AG04450 (cell line): ENCODE measurements around the gene LRP2. TPM values are rescaled to one million over a fixed set of nuclear protein-coding genes. Genes with fewer than 3 reads are reported as not detected.

Experiments
- CTCF ChIA-PET: fragments of 300-600, 350-600 bp; formaldehyde crosslinking; extraction: SDS; loops from one replicate; lab custom pipeline; 2022; ENCODE audit warnings: antibody characterized with exemption, inconsistent platforms; lab: Charles Lee
- POLR2A ChIA-PET: fragments of 350-600 bp; formaldehyde crosslinking; extraction: SDS; loops from one replicate; lab custom pipeline; 2021; ENCODE audit warnings: antibody characterized with exemption, inconsistent platforms; lab: Yijun Ruan, JAX
- DNase-seq: peaks from one replicate; pipeline ENCODE4 v3.0.0-alpha.2; 2011; ENCODE audit warnings: low read depth, low spot score
- H3K27ac ChIP-seq: one replicate; pipeline ENCODE4 v1.5.1; 2012; ENCODE audit warnings: low read depth, low read length, control low read depth
- H3K27me3 ChIP-seq: one replicate; pipeline ENCODE4 v1.6.0; 2012; ENCODE audit warnings: low read length; ENCODE audit not compliant: control insufficient read depth, insufficient read depth
- H3K4me3 ChIP-seq: 2 replicates; pipeline ENCODE4 v1.5.1; 2011; ENCODE audit warnings: mild to moderate bottlenecking, low read depth, low read length, control low read depth
- H3K9me3 ChIP-seq: 2 replicates; pipeline ENCODE4 v1.5.1; 2012; ENCODE audit warnings: low read length; ENCODE audit not compliant: control insufficient read depth, insufficient read depth
- CTCF ChIP-seq: IDR thresholded peaks from 2 replicates; pipeline ENCODE4 v1.5.1; 2011; ENCODE audit warnings: low read depth, low read length, control low read depth, inconsistent platforms
- polyA plus RNA-seq: library from polyadenylated mRNA; depleted of rRNA; stranded (reverse); fragments of >200 nt; gene quantifications from 2 replicates; pipeline ENCODE4 v1.2.3, GENCODE V29; 2011

Gene LRP2
- polyA plus RNA-seq, 1 experiment: not detected

DNA sequence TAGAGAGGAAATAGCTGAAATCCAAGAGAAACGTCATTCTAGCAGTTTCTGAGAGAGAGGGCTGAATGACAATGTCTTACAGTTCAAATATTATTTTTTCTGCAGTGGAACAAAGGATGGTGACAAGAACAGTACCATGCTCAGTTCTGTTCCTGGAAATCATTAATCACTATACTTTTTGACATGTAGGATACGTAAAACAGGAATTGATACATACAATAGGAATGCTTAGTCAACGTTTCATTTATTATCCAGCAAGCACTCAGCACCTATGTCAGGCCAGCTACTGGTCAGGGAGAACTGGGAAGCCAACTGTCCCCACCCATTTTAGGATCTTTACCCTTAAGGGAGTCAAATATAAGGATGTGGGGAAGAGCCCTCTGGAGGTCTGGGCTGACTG, 178.3 kb downstream of the LRP2 start:
- CTCF ChIA-PET: no interaction called here
- POLR2A ChIA-PET: no interaction called here
- no peaks in the 10 kb centered on the region for H3K9me3 ChIP-seq
- no peak overlapping the region for H3K27ac ChIP-seq
- H3K27me3 ChIP-seq: no peaks in the 10 kb centered on the region
- TF ChIP-seq CTCF: no peak
- no peak overlapping the region for H3K4me3 ChIP-seq
- DNase-seq: no peak

GRCh38 chr2:169182573-169182972, 179.8 kb downstream of the LRP2 start:
- no peaks in the 10 kb centered on the region for H3K9me3 ChIP-seq
- ChIA-PET CTCF (no interaction called here), POLR2A (no interaction called here)
- H3K4me3 ChIP-seq: no peak overlapping the region
- H3K27me3 ChIP-seq: no peaks in the 10 kb centered on the region
- TF ChIP-seq CTCF: no peak
- H3K27ac ChIP-seq: no peak overlapping the region
- no peak for DNase-seq

DNA sequence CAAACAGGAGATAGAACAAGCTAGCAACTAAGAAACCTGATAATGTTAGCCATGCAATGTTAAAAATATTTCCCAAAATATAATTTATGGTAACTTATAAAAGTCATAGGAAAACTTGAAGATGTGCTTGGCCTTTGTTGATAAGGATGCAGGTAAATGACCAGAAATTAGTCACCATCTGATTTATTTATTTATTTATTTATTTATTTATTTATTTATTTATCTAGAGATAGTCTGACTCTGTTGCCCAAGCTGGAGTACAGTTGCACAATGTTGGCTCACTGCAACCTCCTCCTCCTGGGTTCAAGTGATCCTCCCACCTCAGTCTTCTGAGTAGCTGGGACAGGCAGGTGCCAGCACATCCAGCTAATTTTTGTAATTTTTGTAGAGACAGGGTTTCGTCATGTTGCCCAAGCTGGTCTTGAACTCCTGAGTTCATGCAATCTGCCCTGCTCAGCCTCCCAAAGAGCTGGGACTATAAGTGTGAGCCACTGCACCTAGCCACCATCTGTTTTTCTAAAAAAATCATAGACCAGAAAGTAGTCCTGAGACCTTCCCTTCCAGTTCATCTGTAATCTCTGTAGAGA, 183.4 kb downstream of the LRP2 start:
- TF ChIP-seq CTCF: no peak
- Histone ChIP-seq H3K4me3 (no peak overlapping the region), H3K9me3 (no peaks in the 10 kb centered on the region), H3K27me3 (no peaks in the 10 kb centered on the region), H3K27ac (no peak overlapping the region)
- ChIA-PET POLR2A (no interaction called here), CTCF (no interaction called here)
- no peak for DNase-seq

- no peak for TF ChIP-seq CTCF
- H3K27ac ChIP-seq: no peak overlapping the region
- H3K27me3 ChIP-seq: no peaks in the 10 kb centered on the region
- ChIA-PET POLR2A (no interaction called here), CTCF (no interaction called here)
- DNase-seq: no peak
- no peak overlapping the region for H3K4me3 ChIP-seq
- H3K9me3 ChIP-seq: no peaks in the 10 kb centered on the region
Measured at GRCh38 chr2:169178364-169178763, 184.0 kb downstream of the LRP2 start.

GRCh38 chr2:169175112-169175511, 187.2 kb downstream of the LRP2 start:
- TF ChIP-seq CTCF: no peak
- Histone ChIP-seq H3K27me3 (no peaks in the 10 kb centered on the region), H3K9me3 (no peaks in the 10 kb centered on the region), H3K27ac (no peak overlapping the region), H3K4me3 (no peak overlapping the region)
- DNase-seq: no peak
- ChIA-PET POLR2A (no interaction called here), CTCF (no interaction called here)
